Caco-2 (cell line): ENCODE results near the gene MZT2A. TPM values are rescaled to one million over a fixed set of nuclear protein-coding genes. Genes with fewer than 3 reads are reported as not detected.
"Not testable (repeated sequence)": the region's sequence is repeated elsewhere in the genome, so short reads cannot be mapped to it uniquely, and the experiment has no call there.

ENCODE experiments used
- BruUV-seq: library from RNA; stranded (reverse); fragments of 400-500 nt; replicated peaks from 2 replicates; lab custom pipeline; 2021; lab: Mats Ljungman, UMichigan
- CTCF ChIA-PET: fragments of 300-600 bp; sonication (Branson Sonifier 250); formaldehyde crosslinking; loops from one replicate; lab custom pipeline; 2022; ENCODE audit warnings: antibody characterized with exemption; lab: Charles Lee
- POLR2A ChIA-PET: fragments of 300-600 bp; sonication (Branson Sonifier 250); formaldehyde crosslinking; loops from one replicate; lab custom pipeline; 2022; ENCODE audit warnings: antibody characterized with exemption; lab: Charles Lee
- DNase-seq, 2 experiments: peaks; one replicate each; pipeline versions ENCODE4 v3.0.0 to v3.0.0-alpha.2; 2020 to 2022
- H3K27me3 ChIP-seq: replicated peaks from 2 replicates; pipeline ENCODE4 v1.6.0; 2011; ENCODE audit warnings: low read length; ENCODE audit not compliant: control insufficient read depth, insufficient read depth
- H3K36me3 ChIP-seq: 2 replicates; pipeline ENCODE4 v1.5.1; 2011; ENCODE audit warnings: low read length; ENCODE audit not compliant: control insufficient read depth, insufficient read depth
- H3K4me1 ChIP-seq: fragments of 250-450 bp; sonication (Bioruptor Pico); 2 replicates; pipeline ENCODE4 v1.5.1; 2020; ENCODE audit warnings: mild to moderate bottlenecking
- H3K4me3 ChIP-seq: 2 replicates; pipeline ENCODE4 v1.5.1; 2011; ENCODE audit warnings: low read depth, mild to moderate bottlenecking, control low read depth, low read length
- H3K9me3 ChIP-seq: fragments of 250-450 bp; sonication (Bioruptor Pico); 2 replicates; pipeline ENCODE4 v1.5.1; 2020; ENCODE audit warnings: mild to moderate bottlenecking, moderate library complexity
- H3K27ac Mint-ChIP-seq: one replicate; pipeline ENCODE4 v1.8.0; 2022; ENCODE audit warnings: mixed read lengths; ENCODE audit not compliant: unreplicated experiment
- H3K27me3 Mint-ChIP-seq: one replicate; pipeline ENCODE4 v1.8.0; 2022; ENCODE audit warnings: mixed read lengths; ENCODE audit not compliant: insufficient read depth, unreplicated experiment
- H3K36me3 Mint-ChIP-seq: one replicate; pipeline ENCODE4 v1.8.0; 2022; ENCODE audit warnings: mild to moderate bottlenecking, mixed read lengths; ENCODE audit not compliant: insufficient read depth, unreplicated experiment
- H3K4me1 Mint-ChIP-seq: one replicate; pipeline ENCODE4 v1.8.0; 2022; ENCODE audit warnings: low read depth, mixed read lengths; ENCODE audit not compliant: unreplicated experiment
- H3K4me3 Mint-ChIP-seq: one replicate; pipeline ENCODE4 v1.8.0; 2022; ENCODE audit warnings: mild to moderate bottlenecking, moderate library complexity, mixed read lengths; ENCODE audit not compliant: unreplicated experiment
- H3K9me3 Mint-ChIP-seq: one replicate; pipeline ENCODE4 v1.8.0; 2022; ENCODE audit warnings: mixed read lengths; ENCODE audit not compliant: unreplicated experiment
- intact Hi-C: fragments of 100-400 bp; cut with micrococcal nuclease; formaldehyde crosslinking; loops from one replicate; pipeline ENCODE4 v1.10.0; 2022; ENCODE audit not compliant: unreplicated experiment
- total RNA-seq: library from RNA; stranded (reverse); gene quantifications from 2 replicates; pipeline ENCODE4 v1.2.3, GENCODE V29; 2022
- TF ChIP-seq, protein P1 (sequence below), 2 experiments: fragments of 200-600 bp in 1 of 2; IDR thresholded peaks; 1 replicate in 1 of 2; 2 replicates in 1 of 2; pipeline versions ENCODE4 v1.5.1 to v1.8.0; 2011 to 2022; ENCODE audit warnings: antibody characterized with exemption in 1 of 2, control low read depth in 1 of 2, inconsistent platforms in 1 of 2, low read depth in 1 of 2, low read length in 1 of 2, mild to moderate bottlenecking in 1 of 2, moderate library complexity in 1 of 2; ENCODE audit not compliant: insufficient read depth in 1 of 2, severe bottlenecking in 1 of 2, unreplicated experiment in 1 of 2

MZT2A gene
- total RNA-seq, 1 experiment from 2014 or later, result 275 TPM

DNA sequence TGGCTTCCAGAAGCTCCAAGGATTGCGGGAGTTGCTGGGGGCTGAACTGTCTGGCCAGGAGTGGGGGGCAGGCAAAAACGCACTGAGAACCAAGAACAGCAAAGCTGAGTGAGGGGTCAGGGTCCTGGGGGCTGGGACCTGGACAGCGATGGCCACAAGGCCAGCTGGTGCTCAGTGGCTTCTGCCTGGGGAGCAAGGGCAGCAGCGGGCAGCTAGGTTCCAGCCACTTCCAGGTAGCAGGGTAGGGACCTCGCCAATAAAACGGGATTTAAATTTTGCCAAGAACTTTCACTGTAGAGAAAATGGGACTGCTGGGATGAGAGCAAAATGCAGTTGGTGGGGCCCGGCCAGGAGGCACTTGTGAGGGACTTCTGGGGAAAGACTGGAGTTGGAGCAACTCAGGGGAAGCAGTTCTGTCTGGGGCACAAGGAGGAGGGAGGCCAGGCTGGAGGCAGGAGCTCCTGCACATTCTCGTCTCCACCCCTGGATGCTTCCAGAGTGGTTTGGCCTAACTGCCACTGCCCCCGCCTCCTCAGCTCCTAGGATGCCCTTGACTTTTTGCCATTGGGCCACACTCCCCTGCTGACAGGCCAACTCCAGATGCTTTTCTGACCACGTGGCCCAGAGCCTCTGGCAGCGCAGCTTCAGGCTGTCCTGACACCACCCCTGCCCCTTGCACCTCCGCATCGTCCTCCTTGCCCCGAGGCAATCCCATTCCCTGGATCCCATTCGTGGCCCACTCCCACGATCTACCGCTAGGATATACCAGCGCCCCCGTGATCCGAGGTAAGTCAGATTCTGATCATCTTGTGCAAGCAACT is 30.0 kb upstream of the MZT2A start:
- POLR2A ChIA-PET, result no interaction called here
- Histone ChIP-seq H3K4me1 (no peaks in the 10 kb centered on the region), H3K4me3 (no peak overlapping the region), H3K9me3 (no peaks in the 10 kb centered on the region), H3K27me3 (no peaks in the 10 kb centered on the region), H3K36me3 (peaks cover 1% of the 10 kb centered on the region; the same call in 1 of the 2 replicates)
- no peak for DNase-seq
- no TSS peak for BruUV-seq
- Mint-ChIP-seq H3K9me3 (no peaks in the 10 kb centered on the region), H3K4me3 (no peak overlapping the region), H3K27ac (no peak overlapping the region), H3K36me3 (peaks cover 20% of the 10 kb centered on the region), H3K4me1 (no peaks in the 10 kb centered on the region), H3K27me3 (no peaks in the 10 kb centered on the region)
- intact Hi-C loops, result loop anchor here (10.0 kb wide), 1 partner anchor 367 kb away; no protein-coding TSS in a partner anchor
- TF ChIP-seq, protein P1, sequence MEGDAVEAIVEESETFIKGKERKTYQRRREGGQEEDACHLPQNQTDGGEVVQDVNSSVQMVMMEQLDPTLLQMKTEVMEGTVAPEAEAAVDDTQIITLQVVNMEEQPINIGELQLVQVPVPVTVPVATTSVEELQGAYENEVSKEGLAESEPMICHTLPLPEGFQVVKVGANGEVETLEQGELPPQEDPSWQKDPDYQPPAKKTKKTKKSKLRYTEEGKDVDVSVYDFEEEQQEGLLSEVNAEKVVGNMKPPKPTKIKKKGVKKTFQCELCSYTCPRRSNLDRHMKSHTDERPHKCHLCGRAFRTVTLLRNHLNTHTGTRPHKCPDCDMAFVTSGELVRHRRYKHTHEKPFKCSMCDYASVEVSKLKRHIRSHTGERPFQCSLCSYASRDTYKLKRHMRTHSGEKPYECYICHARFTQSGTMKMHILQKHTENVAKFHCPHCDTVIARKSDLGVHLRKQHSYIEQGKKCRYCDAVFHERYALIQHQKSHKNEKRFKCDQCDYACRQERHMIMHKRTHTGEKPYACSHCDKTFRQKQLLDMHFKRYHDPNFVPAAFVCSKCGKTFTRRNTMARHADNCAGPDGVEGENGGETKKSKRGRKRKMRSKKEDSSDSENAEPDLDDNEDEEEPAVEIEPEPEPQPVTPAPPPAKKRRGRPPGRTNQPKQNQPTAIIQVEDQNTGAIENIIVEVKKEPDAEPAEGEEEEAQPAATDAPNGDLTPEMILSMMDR (IDR thresholded peaks at IDR 0.05; ENCODE audit: insufficient read depth in 1 of 2, low read depth in 1 of 2, low read length in 1 of 2, severe bottlenecking in 1 of 2, unreplicated experiment in 1 of 2), result no peak
- CTCF ChIA-PET, result no interaction called here

DNA sequence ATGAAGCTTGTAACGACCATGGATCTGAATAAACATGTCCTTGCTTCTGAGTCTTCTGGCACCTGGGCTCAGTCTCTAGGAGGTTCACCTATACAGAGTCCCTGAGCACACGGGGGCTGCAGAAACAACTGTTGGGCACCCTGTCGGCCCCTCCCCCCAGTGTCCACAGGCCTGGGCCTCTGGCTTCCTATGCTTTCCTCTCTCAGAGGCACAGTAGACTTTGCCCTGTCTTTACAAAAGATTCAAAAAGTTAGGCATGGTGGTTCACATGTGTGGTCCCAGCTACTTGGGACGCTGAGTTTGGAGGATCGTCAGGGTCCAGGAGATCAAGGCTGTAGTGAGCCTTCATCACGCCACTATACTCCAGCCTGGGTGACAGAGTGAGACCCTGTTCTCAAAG is 29.3 kb upstream of the MZT2A start:
- peaks cover 26% of the 10 kb centered on the region for H3K36me3 Mint-ChIP-seq
- DNase-seq, H3K4me3 Mint-ChIP-seq, H3K36me3 ChIP-seq, H3K27ac Mint-ChIP-seq, H3K27me3 Mint-ChIP-seq, H3K27me3 ChIP-seq, BruUV-seq, H3K4me3 ChIP-seq, H3K9me3 ChIP-seq, H3K4me1 ChIP-seq, H3K4me1 Mint-ChIP-seq, POLR2A ChIA-PET, H3K9me3 Mint-ChIP-seq, CTCF ChIA-PET: not testable (repeated sequence)
- intact Hi-C loops, result loop anchor here (10.0 kb wide), 1 partner anchor 367 kb away; no protein-coding TSS in a partner anchor

GRCh38 chr2:131520526-131520925 is 28.3 kb upstream of the MZT2A start:
- CTCF ChIA-PET, result no interaction called here
- TF ChIP-seq, protein P1 (IDR thresholded peaks at IDR 0.05; ENCODE audit: insufficient read depth in 1 of 2, low read depth in 1 of 2, low read length in 1 of 2, severe bottlenecking in 1 of 2, unreplicated experiment in 1 of 2), result no peak

GRCh38 chr2:131519871-131520470 is 27.8 kb upstream of the MZT2A start:
- H3K9me3 Mint-ChIP-seq, H3K4me3 Mint-ChIP-seq, BruUV-seq, H3K27me3 Mint-ChIP-seq, H3K27ac Mint-ChIP-seq, H3K4me1 Mint-ChIP-seq, DNase-seq, H3K36me3 ChIP-seq, H3K4me1 ChIP-seq, H3K9me3 ChIP-seq, CTCF ChIA-PET, H3K4me3 ChIP-seq, H3K27me3 ChIP-seq, POLR2A ChIA-PET: not testable (repeated sequence)
- intact Hi-C loops, result loop anchor here (10.0 kb wide), 1 partner anchor 365 kb away; no protein-coding TSS in a partner anchor
- H3K36me3 Mint-ChIP-seq, result peaks cover 38% of the 10 kb centered on the region

More at GRCh38 chr2:131520526-131520925, 28.3 kb upstream of the MZT2A start:
- Mint-ChIP-seq H3K36me3 (peaks cover 36% of the 10 kb centered on the region), H3K4me1 (no peaks in the 10 kb centered on the region), H3K27ac (no peak overlapping the region), H3K27me3 (no peaks in the 10 kb centered on the region), H3K4me3 (no peak overlapping the region), H3K9me3 (no peaks in the 10 kb centered on the region)
- no peak for DNase-seq
- POLR2A ChIA-PET, result no interaction called here
- peaks cover 1% of the 10 kb centered on the region; the same call in 1 of the 2 replicates for H3K36me3 ChIP-seq
- no peak overlapping the region for H3K4me3 ChIP-seq
- intact Hi-C loops, result loop anchor here (10.0 kb wide), 1 partner anchor 366 kb away; no protein-coding TSS in a partner anchor
- H3K4me1 ChIP-seq, result no peaks in the 10 kb centered on the region
- H3K27me3 ChIP-seq, result no peaks in the 10 kb centered on the region
- no TSS peak for BruUV-seq
- H3K9me3 ChIP-seq, result no peaks in the 10 kb centered on the region
